ENCODE measurements around the gene DOP1A.

Gene DOP1A

DNA sequence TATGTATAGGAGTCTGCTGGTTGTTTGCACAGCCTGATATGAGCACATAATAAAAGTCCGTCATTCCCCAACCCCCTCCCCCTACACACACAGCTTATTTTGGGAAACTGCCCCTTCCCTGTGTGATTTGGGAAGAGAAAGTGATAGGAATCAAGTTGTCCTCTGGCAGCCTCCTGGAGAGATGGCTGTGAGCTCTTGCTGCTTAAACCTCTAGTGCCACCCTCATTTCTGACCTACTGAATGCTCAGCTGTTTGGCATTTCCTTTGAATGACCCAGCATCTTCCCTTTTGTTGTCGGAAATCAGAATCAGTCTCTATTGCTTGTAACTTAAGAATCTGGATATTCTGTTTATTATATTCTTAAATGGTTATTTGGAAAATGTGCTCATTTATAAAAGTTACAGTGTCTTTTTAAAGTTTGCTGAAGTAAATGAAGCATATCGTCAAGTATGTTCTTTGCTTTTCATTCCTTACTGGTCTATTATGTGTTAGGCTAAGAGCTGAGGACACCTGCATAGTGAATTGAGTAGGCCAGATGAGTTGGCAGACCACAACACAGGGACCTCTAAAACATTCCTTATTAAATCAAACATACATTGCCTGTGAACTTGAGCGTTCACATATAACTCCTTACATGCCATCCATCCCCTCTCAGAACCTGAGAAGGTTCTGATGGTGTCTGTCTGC, 131.2 kb downstream of the DOP1A start:
- Histone ChIP-seq H3K4me3 (ENCODE audit: insufficient read length, low read depth) (no peak overlapping the region), H3K27me3 (ENCODE audit: insufficient read depth, insufficient read length) (peaks cover 2% of the 10 kb centered on the region), H3K9me3 (ENCODE audit: insufficient read depth, low read length) (no peaks in the 10 kb centered on the region), H3K36me3 (ENCODE audit: insufficient read depth, insufficient read length, low read length) (peaks cover 14% of the 10 kb centered on the region), H3K9ac (ENCODE audit: insufficient read length, low read depth) (no peak overlapping the region), H3K4me1 (ENCODE audit: insufficient read depth, insufficient read length) (peaks cover 3% of the 10 kb centered on the region)
- no peak for DNase-seq (ENCODE audit: low read depth, low spot score)
- TF ChIP-seq YY1 (IDR thresholded peaks at IDR 0.05; ENCODE audit: insufficient read depth, insufficient read length) (no peak), SUZ12 (IDR thresholded peaks at IDR 0.05; ENCODE audit: extremely low read depth, insufficient read depth, insufficient read length) (no peak), ZNF274 (IDR thresholded peaks at IDR 0.05; ENCODE audit: low read depth, low read length) (no peak)

DNA sequence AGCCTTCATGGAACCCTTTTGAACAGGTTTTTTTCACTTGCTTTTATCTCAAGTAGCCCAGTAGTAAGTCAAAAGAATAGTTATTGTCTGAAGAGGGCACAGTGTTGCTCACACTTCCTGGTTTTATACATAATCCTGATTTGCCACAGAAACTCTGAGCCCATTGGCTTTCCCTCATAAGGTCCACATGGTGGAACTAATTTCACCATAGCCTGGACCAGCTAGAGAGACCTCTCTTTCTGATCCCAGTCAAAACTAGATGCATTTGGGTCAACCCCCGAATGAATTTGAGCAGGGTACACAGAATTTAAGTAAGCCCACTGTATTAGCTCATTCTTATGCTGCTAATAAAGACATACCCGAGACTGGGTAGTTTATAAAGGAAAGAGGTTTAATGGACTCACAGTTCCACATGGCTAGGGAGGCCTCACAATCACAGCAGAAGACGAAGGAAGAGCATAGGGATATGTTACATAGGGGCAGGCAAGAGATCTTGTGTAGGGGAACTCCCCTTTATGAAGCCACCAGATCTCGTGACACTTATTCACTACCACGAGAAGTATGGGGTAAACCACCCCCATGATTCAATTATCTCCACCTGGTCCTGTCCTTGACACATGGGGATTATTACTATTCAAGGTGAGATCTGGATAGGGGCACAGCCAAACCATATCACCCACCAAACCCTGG, 131.8 kb downstream of the DOP1A start:
- H3K27me3 ChIP-seq (ENCODE audit: insufficient read depth, insufficient read length): peaks cover under 1% of the 10 kb centered on the region
- no peaks in the 10 kb centered on the region for H3K9me3 ChIP-seq (ENCODE audit: insufficient read depth, low read length)
- TF ChIP-seq YY1 (IDR thresholded peaks at IDR 0.05; ENCODE audit: insufficient read depth, insufficient read length) (no peak), ZNF274 (IDR thresholded peaks at IDR 0.05; ENCODE audit: low read depth, low read length) (no peak), SUZ12 (IDR thresholded peaks at IDR 0.05; ENCODE audit: extremely low read depth, insufficient read depth, insufficient read length) (no peak)
- peaks cover 14% of the 10 kb centered on the region for H3K36me3 ChIP-seq (ENCODE audit: insufficient read depth, insufficient read length, low read length)
- DNase-seq (ENCODE audit: low read depth, low spot score): no peak
- H3K4me1 ChIP-seq (ENCODE audit: insufficient read depth, insufficient read length): peaks cover under 1% of the 10 kb centered on the region
- H3K4me3 ChIP-seq (ENCODE audit: insufficient read length, low read depth): no peak overlapping the region
- H3K9ac ChIP-seq (ENCODE audit: insufficient read length, low read depth): no peak overlapping the region

DNA sequence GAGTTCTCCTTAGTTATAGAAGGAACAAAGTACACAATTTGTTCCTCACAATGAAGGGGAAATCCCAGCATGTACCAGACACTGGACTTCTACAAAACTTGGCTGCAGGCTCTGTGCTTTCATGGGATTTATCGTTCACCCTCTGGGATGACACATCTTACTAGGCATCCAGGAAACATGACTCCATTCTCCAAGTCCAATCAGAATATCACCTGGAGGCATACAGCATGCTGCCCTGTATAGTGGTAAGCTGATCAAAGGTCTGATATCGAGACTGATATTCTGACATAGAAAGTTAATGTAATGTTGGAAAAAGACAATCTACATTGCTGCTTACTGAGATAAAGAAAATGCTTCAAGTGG, 132.4 kb downstream of the DOP1A start:
- H3K4me3 ChIP-seq (ENCODE audit: insufficient read length, low read depth): no peak overlapping the region
- H3K9ac ChIP-seq (ENCODE audit: insufficient read length, low read depth): no peak overlapping the region
- DNase-seq (ENCODE audit: low read depth, low spot score): no peak
- peaks cover 14% of the 10 kb centered on the region for H3K36me3 ChIP-seq (ENCODE audit: insufficient read depth, insufficient read length, low read length)
- no peaks in the 10 kb centered on the region for H3K27me3 ChIP-seq (ENCODE audit: insufficient read depth, insufficient read length)
- H3K9me3 ChIP-seq (ENCODE audit: insufficient read depth, low read length): no peaks in the 10 kb centered on the region
- TF ChIP-seq SUZ12 (IDR thresholded peaks at IDR 0.05; ENCODE audit: extremely low read depth, insufficient read depth, insufficient read length) (no peak), YY1 (IDR thresholded peaks at IDR 0.05; ENCODE audit: insufficient read depth, insufficient read length) (no peak), ZNF274 (IDR thresholded peaks at IDR 0.05; ENCODE audit: low read depth, low read length) (no peak)
- H3K4me1 ChIP-seq (ENCODE audit: insufficient read depth, insufficient read length): no peaks in the 10 kb centered on the region

DNA sequence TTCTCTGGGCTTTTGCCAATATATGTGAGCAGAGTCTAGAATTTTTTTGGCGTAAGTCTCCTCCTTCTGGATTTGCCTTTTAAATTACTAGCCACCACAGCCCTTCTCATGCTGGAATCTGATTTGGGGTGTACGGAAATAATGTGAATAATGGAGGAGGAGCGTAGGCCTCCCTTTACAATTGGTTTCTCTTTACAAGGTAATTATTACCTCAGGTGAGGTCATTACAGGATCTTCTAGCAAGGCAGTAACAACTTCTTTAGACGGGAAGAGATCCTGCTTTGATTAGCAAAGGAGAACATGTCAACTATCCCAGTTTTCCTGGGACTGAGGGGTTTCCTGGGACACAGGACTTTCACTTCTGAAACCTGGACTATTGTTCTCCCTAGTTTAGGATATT, 134.6 kb downstream of the DOP1A start:
- TF ChIP-seq SUZ12 (IDR thresholded peaks at IDR 0.05; ENCODE audit: extremely low read depth, insufficient read depth, insufficient read length): no peak
- TF ChIP-seq ZNF274 (IDR thresholded peaks at IDR 0.05; ENCODE audit: low read depth, low read length): no peak
- TF ChIP-seq YY1 (IDR thresholded peaks at IDR 0.05; ENCODE audit: insufficient read depth, insufficient read length): no peak
- Histone ChIP-seq H3K9ac (ENCODE audit: insufficient read length, low read depth) (no peak overlapping the region), H3K9me3 (ENCODE audit: insufficient read depth, low read length) (no peaks in the 10 kb centered on the region), H3K4me3 (ENCODE audit: insufficient read length, low read depth) (no peak overlapping the region), H3K4me1 (ENCODE audit: insufficient read depth, insufficient read length) (no peaks in the 10 kb centered on the region), H3K27me3 (ENCODE audit: insufficient read depth, insufficient read length) (no peaks in the 10 kb centered on the region), H3K36me3 (ENCODE audit: insufficient read depth, insufficient read length, low read length) (no peaks in the 10 kb centered on the region)
- DNase-seq (ENCODE audit: low read depth, low spot score): no peak

DNA sequence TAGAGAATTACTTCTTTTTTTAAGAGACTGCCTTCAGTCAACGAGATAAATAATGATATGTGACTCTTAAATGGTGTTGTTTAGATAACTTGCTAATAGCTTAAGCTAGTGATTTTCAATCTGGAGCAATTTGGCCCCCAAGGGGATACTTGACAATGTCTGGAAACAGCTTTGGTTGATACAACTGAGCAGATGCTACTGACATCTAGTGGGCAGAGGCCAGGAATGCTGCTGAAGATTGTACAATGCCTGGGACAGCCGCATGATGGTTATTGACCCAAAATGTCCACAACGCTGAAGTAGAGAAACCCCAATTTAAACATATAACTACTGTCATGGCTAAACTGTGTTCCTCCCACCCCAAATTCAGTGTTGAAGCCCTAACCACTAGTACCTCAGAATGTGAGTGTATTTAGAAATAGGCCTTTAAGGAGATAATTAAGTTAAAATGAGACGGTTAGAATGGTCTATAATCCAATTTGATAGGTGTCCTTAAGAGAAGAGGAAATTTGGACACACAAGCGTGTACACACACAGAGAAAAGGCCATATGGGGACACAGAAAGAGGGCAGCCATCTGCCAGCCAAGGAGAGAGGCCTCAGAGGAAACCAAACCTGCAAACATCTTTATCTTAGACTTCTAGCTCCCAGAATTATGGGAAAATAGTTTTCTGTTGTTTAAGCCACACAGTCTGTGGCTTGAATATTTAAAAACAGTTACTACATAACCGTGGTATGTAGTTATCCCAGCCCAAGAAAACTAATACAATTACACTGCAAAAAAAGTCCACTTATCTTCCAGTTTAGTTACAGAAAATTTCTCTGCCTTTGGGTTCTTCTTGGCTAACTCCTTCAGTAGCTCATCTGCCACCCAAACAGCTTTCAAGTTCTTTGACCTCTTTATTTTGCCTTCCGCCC, 147.9 kb downstream of the DOP1A start:
- Histone ChIP-seq H3K4me3 (ENCODE audit: insufficient read length, low read depth) (no peak overlapping the region), H3K9ac (ENCODE audit: insufficient read length, low read depth) (no peak overlapping the region), H3K9me3 (ENCODE audit: insufficient read depth, low read length) (no peaks in the 10 kb centered on the region), H3K27me3 (ENCODE audit: insufficient read depth, insufficient read length) (no peaks in the 10 kb centered on the region), H3K36me3 (ENCODE audit: insufficient read depth, insufficient read length, low read length) (no peaks in the 10 kb centered on the region), H3K4me1 (ENCODE audit: insufficient read depth, insufficient read length) (no peaks in the 10 kb centered on the region)
- TF ChIP-seq ZNF274 (IDR thresholded peaks at IDR 0.05; ENCODE audit: low read depth, low read length): no peak
- no peak for TF ChIP-seq YY1 (IDR thresholded peaks at IDR 0.05; ENCODE audit: insufficient read depth, insufficient read length)
- no peak for TF ChIP-seq SUZ12 (IDR thresholded peaks at IDR 0.05; ENCODE audit: extremely low read depth, insufficient read depth, insufficient read length)
- DNase-seq (ENCODE audit: low read depth, low spot score): no peak

DNA sequence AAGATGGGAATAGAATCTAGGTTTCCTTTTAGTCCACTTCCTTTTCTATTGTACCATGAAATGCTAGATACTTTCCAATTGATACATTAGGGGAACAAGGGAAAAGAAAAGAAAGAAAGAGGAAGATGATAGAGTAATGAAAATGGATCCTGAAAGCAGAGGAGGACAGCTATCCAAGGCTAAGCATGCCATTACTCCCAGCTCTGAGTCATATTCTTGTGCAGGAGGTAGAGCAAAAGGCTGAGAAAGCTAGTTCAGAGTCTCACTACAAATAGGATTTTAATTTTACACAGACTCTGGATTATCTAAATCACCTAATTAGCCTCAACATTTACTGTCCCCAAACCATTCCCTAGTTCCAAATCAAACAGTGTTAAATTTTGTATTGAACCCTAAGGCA, 149.3 kb downstream of the DOP1A start:
- DNase-seq (ENCODE audit: low read depth, low spot score): no peak
- Histone ChIP-seq H3K36me3 (ENCODE audit: insufficient read depth, insufficient read length, low read length) (no peaks in the 10 kb centered on the region), H3K27me3 (ENCODE audit: insufficient read depth, insufficient read length) (no peaks in the 10 kb centered on the region), H3K9me3 (ENCODE audit: insufficient read depth, low read length) (no peaks in the 10 kb centered on the region), H3K9ac (ENCODE audit: insufficient read length, low read depth) (no peak overlapping the region), H3K4me1 (ENCODE audit: insufficient read depth, insufficient read length) (peaks cover 2% of the 10 kb centered on the region), H3K4me3 (ENCODE audit: insufficient read length, low read depth) (no peak overlapping the region)
- TF ChIP-seq ZNF274 (IDR thresholded peaks at IDR 0.05; ENCODE audit: low read depth, low read length): no peak
- TF ChIP-seq YY1 (IDR thresholded peaks at IDR 0.05; ENCODE audit: insufficient read depth, insufficient read length): no peak
- no peak for TF ChIP-seq SUZ12 (IDR thresholded peaks at IDR 0.05; ENCODE audit: extremely low read depth, insufficient read depth, insufficient read length)
